CD4-positive, alpha-beta T cell treated with Interleukin-2 at 100 ng/mL for 4 hours (primary cell): Measurements from ENCODE around the gene RXRA.

Experiments
- DNase-seq: peaks from one replicate; pipeline ENCODE4 v3.0.0-alpha.2; 2020; ENCODE audit warnings: low spot score

Gene RXRA

GRCh38 chr9:134455021-134455471, 128.8 kb downstream of the RXRA start:
- no peak for DNase-seq

DNA sequence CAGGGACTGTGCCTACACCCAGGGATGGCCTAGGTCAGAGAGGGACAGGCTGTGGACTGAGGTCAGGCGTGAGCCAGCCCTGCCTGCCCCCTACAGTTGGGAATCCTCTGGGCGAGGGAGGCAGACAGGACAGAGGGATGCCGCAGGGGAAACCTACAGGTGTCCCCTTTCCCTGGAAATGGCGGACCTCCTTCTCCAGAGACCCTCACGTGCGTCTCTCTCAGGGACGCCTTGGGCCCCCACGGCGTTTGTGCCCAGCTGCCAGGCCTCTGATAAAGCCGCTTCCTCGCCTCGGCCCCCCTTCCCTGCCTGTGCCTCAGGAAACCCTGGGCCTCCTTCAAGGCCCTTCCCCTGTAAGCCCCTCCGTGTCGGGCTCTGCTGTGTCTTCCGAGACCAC, 129.3 kb downstream of the RXRA start:
- DNase-seq = no peak

GRCh38 chr9:134455934-134456755, 129.9 kb downstream of the RXRA start:
- peak; percentile 67 for DNase-seq

DNA sequence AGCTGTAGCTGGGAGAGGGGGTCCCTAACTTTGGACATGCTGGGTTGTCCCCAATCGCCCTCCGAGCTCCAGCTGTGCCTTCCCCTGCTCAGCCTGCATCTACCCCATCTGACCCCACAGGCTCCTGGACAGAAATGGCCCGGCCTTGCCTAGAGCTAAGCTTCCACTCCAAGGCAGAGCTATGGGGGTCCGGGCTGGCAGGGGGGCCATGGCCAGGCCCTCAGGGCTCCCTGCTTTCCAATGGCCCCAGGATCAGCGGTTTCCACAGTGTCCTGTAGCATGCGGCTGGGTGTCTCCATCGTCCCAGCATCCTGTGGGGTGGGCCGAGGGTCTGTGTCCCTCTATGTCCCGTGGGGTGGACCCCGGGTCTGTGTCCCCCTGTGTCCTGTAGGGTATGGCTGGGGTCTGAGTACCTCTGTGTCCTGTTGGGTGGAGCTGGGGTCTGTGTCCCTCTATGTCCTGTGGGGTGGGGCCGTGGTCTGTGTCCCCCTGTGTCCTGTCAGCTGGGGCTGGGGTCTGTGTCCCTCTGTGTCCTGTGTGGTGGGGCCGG, 130.6 kb downstream of the RXRA start:
- DNase-seq = no peak

GRCh38 chr9:134457321-134458206, 131.3 kb downstream of the RXRA start:
- DNase-seq = no peak

- no peak for DNase-seq
Measured at GRCh38 chr9:134458207-134459108, 132.2 kb downstream of the RXRA start.

- no peak for DNase-seq
Measured at GRCh38 chr9:134459164-134459563, 132.9 kb downstream of the RXRA start.

- no peak for DNase-seq
Measured at GRCh38 chr9:134459573-134459972, 133.3 kb downstream of the RXRA start.

DNA sequence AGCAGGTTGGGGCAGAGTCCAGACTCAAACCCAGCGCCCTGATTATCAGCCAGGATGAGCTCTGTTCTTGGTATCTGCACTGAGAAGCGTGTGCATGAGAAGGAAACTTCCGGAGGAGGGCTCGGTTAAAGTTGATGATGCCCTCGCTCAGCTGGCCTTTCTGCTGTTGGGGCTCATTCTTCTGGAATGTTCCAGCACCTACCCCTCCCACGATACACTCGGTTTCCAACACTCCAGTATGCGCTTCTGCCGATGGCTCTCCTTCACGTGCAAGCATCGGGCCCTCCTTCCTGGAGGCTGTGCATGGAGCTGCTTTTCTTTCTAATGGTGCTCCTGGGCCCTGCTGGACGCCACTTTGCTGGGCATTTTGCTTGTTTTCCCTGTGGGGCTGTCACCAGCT, 134.0 kb downstream of the RXRA start:
- no peak for DNase-seq

GRCh38 chr9:134460896-134461295, 134.6 kb downstream of the RXRA start:
- no peak for DNase-seq

- no peak for DNase-seq
Measured at GRCh38 chr9:134461426-134461982, 135.2 kb downstream of the RXRA start.

- no peak for DNase-seq
Measured at GRCh38 chr9:134462318-134462717, 136.1 kb downstream of the RXRA start.

- no peak for DNase-seq
Measured at GRCh38 chr9:134463280-134463679, 137.0 kb downstream of the RXRA start.

DNA sequence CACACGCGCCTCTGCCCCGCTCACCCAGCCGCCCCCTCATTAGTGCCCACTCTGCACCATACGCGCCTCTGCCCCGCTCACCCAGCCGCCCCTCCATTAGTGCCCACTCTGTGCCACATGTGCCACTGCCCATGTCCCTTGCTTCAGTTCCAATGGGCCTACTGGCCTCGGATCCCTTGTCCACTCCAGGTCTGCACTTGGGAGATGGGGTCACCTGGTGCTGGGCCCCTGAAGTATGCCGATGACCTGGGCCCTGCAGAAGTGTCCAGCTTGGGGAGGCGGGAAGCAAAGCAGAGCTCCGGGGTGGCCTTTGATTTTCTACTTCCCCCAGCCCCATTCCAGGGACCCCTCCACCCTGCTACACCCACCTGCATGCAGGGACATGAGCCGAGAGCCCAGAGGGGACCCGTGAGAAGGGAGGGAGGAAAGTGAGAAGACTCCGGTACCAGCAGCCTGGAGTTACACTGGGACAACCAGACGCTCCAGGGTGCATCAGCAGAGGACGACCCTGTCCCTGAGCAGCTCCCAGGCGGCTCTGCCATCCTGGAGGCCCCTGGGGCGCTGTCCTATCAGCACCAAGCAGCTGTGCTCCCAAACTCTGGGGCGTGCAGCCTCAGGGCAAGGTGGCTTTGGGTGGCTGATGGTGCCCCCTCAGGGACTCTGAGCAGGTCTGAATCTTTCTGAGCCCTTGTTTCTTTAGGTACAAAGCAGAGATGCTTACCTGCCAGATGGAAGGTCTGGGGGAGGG, 140.8 kb downstream of the RXRA start:
- no peak for DNase-seq

- DNase-seq = no peak
Measured at GRCh38 chr9:134468358-134468757, 142.1 kb downstream of the RXRA start.

- DNase-seq = no peak
Measured at GRCh38 chr9:134469041-134469875, 143.0 kb downstream of the RXRA start.

GRCh38 chr9:134472256-134472655, 146.0 kb downstream of the RXRA start:
- DNase-seq = no peak

GRCh38 chr9:134473141-134474054, 147.1 kb downstream of the RXRA start:
- no peak for DNase-seq

DNA sequence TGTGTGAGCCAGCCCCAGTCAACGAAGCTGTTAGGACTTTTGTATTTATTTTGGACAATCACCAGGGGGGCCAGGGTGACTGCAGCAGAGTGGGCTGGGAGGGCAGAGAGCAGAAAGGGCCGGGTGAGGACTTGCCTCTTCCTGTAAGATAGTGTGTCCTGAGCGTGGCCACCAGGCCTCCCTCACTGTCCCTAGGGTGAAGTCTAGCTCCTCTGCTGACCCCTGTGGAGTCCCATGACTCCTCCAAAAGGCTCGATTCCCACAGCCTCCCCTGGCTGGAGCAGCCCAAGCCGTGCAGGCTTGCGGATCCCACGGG, 147.8 kb downstream of the RXRA start:
- no peak for DNase-seq
